Liver (tissue), 9 donors: ENCODE measurements around the gene BDKRB2. TPM values are rescaled to one million over a fixed set of nuclear protein-coding genes. Genes with fewer than 3 reads are reported as not detected.

ENCODE experiments used
- DNase-seq: peaks from one replicate; pipeline ENCODE4 v3.0.0-alpha.2; 2017; ENCODE audit warnings: low spot score
- H3K27ac ChIP-seq, 2 donors: one replicate each; pipeline ENCODE4 v1.7.0; 2013; ENCODE audit warnings: inconsistent platforms in 2 of 2, low read length in 2 of 2, control low read depth in 1 of 2, low read depth in 1 of 2, mild to moderate bottlenecking in 1 of 2
- H3K27me3 ChIP-seq, 4 donors: one replicate each; pipeline versions ENCODE4 v1.6.1 to v1.7.0; 2013; ENCODE audit warnings: low read length in 3 of 4, inconsistent platforms in 1 of 4, mild to moderate bottlenecking in 1 of 4, moderate library complexity in 1 of 4; ENCODE audit not compliant: control insufficient read depth in 4 of 4, insufficient read depth in 4 of 4
- H3K36me3 ChIP-seq, 4 donors: one replicate each; pipeline versions ENCODE4 v1.6.1 to v1.7.0; 2013; ENCODE audit warnings: low read length in 3 of 4, mild to moderate bottlenecking in 3 of 4, low read depth in 1 of 4, moderate library complexity in 1 of 4; ENCODE audit not compliant: control insufficient read depth in 4 of 4, insufficient read depth in 3 of 4
- H3K4me1 ChIP-seq, 4 donors: one replicate each; pipeline versions ENCODE4 v1.6.1 to v1.7.0; 2013; ENCODE audit warnings: low read length in 3 of 4, mild to moderate bottlenecking in 3 of 4, moderate library complexity in 1 of 4; ENCODE audit not compliant: control insufficient read depth in 4 of 4, insufficient read depth in 4 of 4
- H3K4me3 ChIP-seq, 3 donors: one replicate each; pipeline versions ENCODE4 v1.6.1 to v1.7.0; 2013; ENCODE audit warnings: low read length in 3 of 3, control low read depth in 1 of 3, low read depth in 1 of 3, mild to moderate bottlenecking in 1 of 3
- H3K9ac ChIP-seq, 2 donors: one replicate each; pipeline ENCODE4 v1.7.0; 2013; ENCODE audit warnings: low read length in 2 of 2, mild to moderate bottlenecking in 2 of 2, moderate library complexity in 2 of 2, control low read depth in 1 of 2, low read depth in 1 of 2
- H3K9me3 ChIP-seq, 4 donors: one replicate each; pipeline versions ENCODE4 v1.6.1 to v1.7.0; 2013; ENCODE audit warnings: low read length in 3 of 4; ENCODE audit not compliant: control insufficient read depth in 4 of 4
- EGR1 ChIP-seq, 2 donors: IDR thresholded peaks; 2 replicates each; pipeline ENCODE4 v1.6.1; 2016 to 2018; ENCODE audit warnings: antibody characterized with exemption in 2 of 2, low read depth in 2 of 2
- FOXA2 ChIP-seq: IDR thresholded peaks from 2 replicates; pipeline ENCODE4 v1.6.1; 2016; ENCODE audit warnings: antibody characterized with exemption
- GABPA ChIP-seq, 2 donors: IDR thresholded peaks in 1 of 2; conservative IDR thresholded peaks in 1 of 2; 2 replicates each; pipeline ENCODE4 v1.6.1; 2016; ENCODE audit warnings: antibody characterized with exemption in 2 of 2, mild to moderate bottlenecking in 1 of 2, moderate library complexity in 1 of 2
- HNF4A ChIP-seq, 2 donors: conservative IDR thresholded peaks; 2 replicates each; pipeline ENCODE4 v1.6.1; 2016; ENCODE audit warnings: antibody characterized with exemption in 2 of 2, mild to moderate bottlenecking in 2 of 2
- HNF4G ChIP-seq: IDR thresholded peaks from 2 replicates; pipeline ENCODE4 v1.6.1; 2016; ENCODE audit warnings: antibody characterized with exemption
- NR2F2 ChIP-seq: IDR thresholded peaks from 2 replicates; pipeline ENCODE4 v1.6.1; 2016; ENCODE audit warnings: antibody characterized with exemption
- RAD21 ChIP-seq, 2 donors: IDR thresholded peaks; 2 replicates each; pipeline ENCODE4 v1.6.1; 2016; ENCODE audit warnings: antibody characterized with exemption in 2 of 2, mild to moderate bottlenecking in 2 of 2
- SP1 ChIP-seq: IDR thresholded peaks from 2 replicates; pipeline ENCODE4 v1.6.1; 2018; ENCODE audit warnings: antibody characterized with exemption, mild to moderate bottlenecking
- TAF1 ChIP-seq: conservative IDR thresholded peaks from 2 replicates; pipeline ENCODE4 v1.6.1; 2016; ENCODE audit warnings: antibody characterized with exemption, mild to moderate bottlenecking
- YY1 ChIP-seq: IDR thresholded peaks from 2 replicates; pipeline ENCODE4 v1.6.1; 2016; ENCODE audit warnings: antibody characterized with exemption, mild to moderate bottlenecking
- WGBS: extraction: QIAGEN DNeasy Blood & Tissue Kit; methylation state at CpG from one replicate; pipeline ENCODE4 v1.1.7; 2013; 5-methylcytosine and 5-hydroxymethylcytosine counted together
- polyA plus RNA-seq, 2 donors: library from polyadenylated mRNA; stranded (reverse) in 1 of 2; unstranded in 1 of 2; fragments of 200-250 nt in 1 of 2; fragments of >200 nt in 1 of 2; fragmentation: Nextera tagmentation in 1 of 2; extraction: Ambion mirVana in 1 of 2; gene quantifications; one replicate each; pipeline versions ENCODE4 v1.2.1 to v1.2.3, GENCODE V29; 2013 to 2015
- total RNA-seq, 2 donors: library from RNA; depleted of rRNA; stranded (reverse); fragments of >200 nt; gene quantifications; one replicate each; pipeline ENCODE4 v1.2.3, GENCODE V29; 2014
- TF ChIP-seq, protein P1 (sequence below): IDR thresholded peaks from 2 replicates; pipeline ENCODE4 v1.6.1; 2016; ENCODE audit warnings: antibody characterized with exemption
- TF ChIP-seq, protein P2 (sequence below): IDR thresholded peaks from 2 replicates; pipeline ENCODE4 v1.6.1; 2016; ENCODE audit warnings: antibody characterized with exemption
- TF ChIP-seq, protein P3 (sequence below): fragments of 150-350 bp; IDR thresholded peaks from 2 replicates; pipeline ENCODE4 v1.5.1; 2017; ENCODE audit warnings: improper control_type of control experiment, low read depth, low read length; ENCODE audit not compliant: missing input control
- TF ChIP-seq, protein P4 (sequence below): IDR thresholded peaks from 2 replicates; pipeline ENCODE4 v1.6.1; 2016; ENCODE audit warnings: antibody characterized with exemption
- donor health status: healthy.
- donor health status: healthy.
- donor health status: healthy.
- donor health status: healthy.
- donor health status: healthy.

Gene BDKRB2
- total and polyA plus RNA-seq, 4 donors, result 0.10 to 0.25 (median 0.17) TPM

GRCh38 chr14:96189281-96189711 lies 15.3 kb upstream of the BDKRB2 start (continued):
- TF ChIP-seq, protein P1, sequence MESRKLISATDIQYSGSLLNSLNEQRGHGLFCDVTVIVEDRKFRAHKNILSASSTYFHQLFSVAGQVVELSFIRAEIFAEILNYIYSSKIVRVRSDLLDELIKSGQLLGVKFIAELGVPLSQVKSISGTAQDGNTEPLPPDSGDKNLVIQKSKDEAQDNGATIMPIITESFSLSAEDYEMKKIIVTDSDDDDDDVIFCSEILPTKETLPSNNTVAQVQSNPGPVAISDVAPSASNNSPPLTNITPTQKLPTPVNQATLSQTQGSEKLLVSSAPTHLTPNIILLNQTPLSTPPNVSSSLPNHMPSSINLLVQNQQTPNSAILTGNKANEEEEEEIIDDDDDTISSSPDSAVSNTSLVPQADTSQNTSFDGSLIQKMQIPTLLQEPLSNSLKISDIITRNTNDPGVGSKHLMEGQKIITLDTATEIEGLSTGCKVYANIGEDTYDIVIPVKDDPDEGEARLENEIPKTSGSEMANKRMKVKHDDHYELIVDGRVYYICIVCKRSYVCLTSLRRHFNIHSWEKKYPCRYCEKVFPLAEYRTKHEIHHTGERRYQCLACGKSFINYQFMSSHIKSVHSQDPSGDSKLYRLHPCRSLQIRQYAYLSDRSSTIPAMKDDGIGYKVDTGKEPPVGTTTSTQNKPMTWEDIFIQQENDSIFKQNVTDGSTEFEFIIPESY, result no peak

GRCh38 chr14:96191353-96191752 lies 13.3 kb upstream of the BDKRB2 start:
- WGBS, result 84% methylated on average over 2 of the region's 2 CpGs

DNA sequence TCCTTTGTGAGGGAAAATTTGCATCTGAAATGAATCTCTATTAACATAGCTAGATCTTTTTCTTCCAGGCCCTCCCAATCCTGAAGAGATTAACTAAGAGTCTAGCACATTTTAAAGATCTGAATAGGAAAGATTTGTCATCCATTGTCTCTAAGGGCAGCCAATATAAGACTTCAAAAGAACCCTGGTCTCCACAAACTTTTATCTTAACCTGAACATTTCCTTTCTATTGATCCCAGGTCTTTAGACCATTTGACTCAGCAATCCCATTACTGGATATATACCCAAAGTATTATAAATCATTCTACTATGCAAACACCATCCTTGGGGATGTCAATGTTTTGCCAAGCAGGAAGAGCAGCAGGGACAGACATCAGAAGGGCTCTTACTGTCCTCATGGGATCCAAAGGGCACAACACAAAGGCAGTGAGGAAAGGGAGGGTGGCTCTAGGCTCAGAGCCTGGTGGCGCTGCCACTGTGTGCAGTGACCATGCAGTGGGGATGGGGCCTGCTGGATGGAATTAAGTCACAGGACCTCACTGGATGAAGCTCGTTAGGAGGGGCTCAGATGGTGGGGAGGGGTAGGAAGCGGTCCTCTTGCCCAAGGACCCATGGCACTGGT lies 12.7 kb upstream of the BDKRB2 start:
- H3K27me3 ChIP-seq, result no peaks in the 10 kb centered on the region
- no peak overlapping the region for H3K9ac ChIP-seq
- TF ChIP-seq RAD21 (IDR thresholded peaks at IDR 0.05) (no peak), SP1 (no peak), YY1 (no peak), EGR1 (IDR thresholded peaks at IDR 0.05; ENCODE audit: low read depth in 2 of 2) (no peak), HNF4G (no peak), TAF1 (no peak), NR2F2 (no peak)
- TF ChIP-seq, protein P2, sequence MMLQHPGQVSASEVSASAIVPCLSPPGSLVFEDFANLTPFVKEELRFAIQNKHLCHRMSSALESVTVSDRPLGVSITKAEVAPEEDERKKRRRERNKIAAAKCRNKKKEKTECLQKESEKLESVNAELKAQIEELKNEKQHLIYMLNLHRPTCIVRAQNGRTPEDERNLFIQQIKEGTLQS, result no peak
- TF ChIP-seq, protein P3, sequence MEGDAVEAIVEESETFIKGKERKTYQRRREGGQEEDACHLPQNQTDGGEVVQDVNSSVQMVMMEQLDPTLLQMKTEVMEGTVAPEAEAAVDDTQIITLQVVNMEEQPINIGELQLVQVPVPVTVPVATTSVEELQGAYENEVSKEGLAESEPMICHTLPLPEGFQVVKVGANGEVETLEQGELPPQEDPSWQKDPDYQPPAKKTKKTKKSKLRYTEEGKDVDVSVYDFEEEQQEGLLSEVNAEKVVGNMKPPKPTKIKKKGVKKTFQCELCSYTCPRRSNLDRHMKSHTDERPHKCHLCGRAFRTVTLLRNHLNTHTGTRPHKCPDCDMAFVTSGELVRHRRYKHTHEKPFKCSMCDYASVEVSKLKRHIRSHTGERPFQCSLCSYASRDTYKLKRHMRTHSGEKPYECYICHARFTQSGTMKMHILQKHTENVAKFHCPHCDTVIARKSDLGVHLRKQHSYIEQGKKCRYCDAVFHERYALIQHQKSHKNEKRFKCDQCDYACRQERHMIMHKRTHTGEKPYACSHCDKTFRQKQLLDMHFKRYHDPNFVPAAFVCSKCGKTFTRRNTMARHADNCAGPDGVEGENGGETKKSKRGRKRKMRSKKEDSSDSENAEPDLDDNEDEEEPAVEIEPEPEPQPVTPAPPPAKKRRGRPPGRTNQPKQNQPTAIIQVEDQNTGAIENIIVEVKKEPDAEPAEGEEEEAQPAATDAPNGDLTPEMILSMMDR, result no peak
- TF ChIP-seq, protein P4, sequence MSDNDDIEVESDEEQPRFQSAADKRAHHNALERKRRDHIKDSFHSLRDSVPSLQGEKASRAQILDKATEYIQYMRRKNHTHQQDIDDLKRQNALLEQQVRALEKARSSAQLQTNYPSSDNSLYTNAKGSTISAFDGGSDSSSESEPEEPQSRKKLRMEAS, result no peak
- WGBS, result 87% methylated on average over 3 of the region's 3 CpGs
- H3K4me3 ChIP-seq, result no peak overlapping the region
- DNase-seq, result no peak
- H3K4me1 ChIP-seq, result peaks cover 0 to 6% (median 4%) of the 10 kb centered on the region in 4 donors
- no peaks in the 10 kb centered on the region for H3K9me3 ChIP-seq
- H3K36me3 ChIP-seq, result no peaks in the 10 kb centered on the region
- no peak overlapping the region for H3K27ac ChIP-seq

More at GRCh38 chr14:96191353-96191752, 13.3 kb upstream of the BDKRB2 start:
- no peak overlapping the region for H3K9ac ChIP-seq
- H3K27ac ChIP-seq, result no peak overlapping the region
- H3K9me3 ChIP-seq, result no peaks in the 10 kb centered on the region
- no peak overlapping the region for H3K4me3 ChIP-seq
- H3K4me1 ChIP-seq, result peaks cover 0 to 6% (median 4%) of the 10 kb centered on the region in 4 donors
- no peaks in the 10 kb centered on the region for H3K27me3 ChIP-seq
- no peaks in the 10 kb centered on the region for H3K36me3 ChIP-seq
- no peak for TF ChIP-seq GABPA (IDR thresholded peaks at IDR 0.05 in 1 of 2, conservative IDR thresholded peaks at IDR 0.05 in 1 of 2)
- TF ChIP-seq HNF4G, result no peak
- TF ChIP-seq YY1, result no peak
- no peak for TF ChIP-seq HNF4A (conservative IDR thresholded peaks at IDR 0.05)
- TF ChIP-seq FOXA2, result no peak
- DNase-seq, result no peak
